NCI-H774 (cell line): ENCODE data around the gene SLC35D1.

Experiments used
- DNase-seq: peaks from one replicate; lab custom pipeline; 2025; lab: John Stamatoyannopoulos, UW

Gene SLC35D1

DNA sequence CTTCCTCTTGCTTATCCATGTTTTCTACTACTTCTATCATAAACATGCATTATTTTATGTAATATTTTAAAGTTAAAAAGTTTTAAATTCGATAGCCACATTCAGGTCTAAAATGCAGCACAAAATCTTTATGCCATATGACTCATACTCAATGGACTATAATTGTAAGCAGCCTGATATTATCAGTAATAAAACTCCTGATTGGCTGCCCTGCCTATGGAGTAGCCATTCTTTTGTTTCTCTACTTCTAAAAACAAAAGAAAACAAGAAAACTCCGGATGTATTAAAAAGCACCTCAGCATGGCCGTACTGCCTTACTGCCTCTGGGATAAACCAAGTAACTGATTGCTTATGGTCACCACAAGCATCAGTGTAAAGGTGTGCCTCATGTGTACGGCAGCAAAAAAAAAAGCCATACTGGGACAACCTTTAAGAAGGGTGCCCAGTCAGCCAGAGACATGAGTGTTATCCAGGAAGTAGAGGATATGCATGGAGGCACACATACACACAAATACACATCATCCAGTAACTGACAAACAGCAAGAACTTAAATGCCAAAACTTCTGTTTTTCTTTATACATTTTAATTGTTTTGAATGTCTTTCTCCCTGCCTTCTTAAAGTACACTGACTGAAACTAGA, 9.2 kb downstream of the SLC35D1 start:
- no peak for DNase-seq

DNA sequence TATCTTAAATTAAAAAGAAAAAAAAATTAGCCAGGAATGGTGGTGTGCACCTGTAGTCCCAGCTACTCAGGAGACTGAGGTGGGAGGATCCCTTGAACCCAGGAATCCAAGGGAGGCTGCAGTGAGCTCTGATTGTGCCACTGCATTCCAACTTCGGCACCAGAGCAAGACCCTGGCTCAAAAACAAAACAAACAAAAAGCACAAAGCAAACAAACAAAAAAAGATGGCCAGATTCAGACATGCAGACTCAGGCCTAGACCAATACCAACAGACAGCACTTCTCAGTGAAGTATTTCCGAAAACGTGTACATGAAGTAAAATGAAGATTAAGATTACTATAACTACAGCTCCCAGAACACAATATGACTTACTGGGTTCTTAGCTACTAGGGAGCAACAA, 10.6 kb downstream of the SLC35D1 start:
- no peak for DNase-seq

DNA sequence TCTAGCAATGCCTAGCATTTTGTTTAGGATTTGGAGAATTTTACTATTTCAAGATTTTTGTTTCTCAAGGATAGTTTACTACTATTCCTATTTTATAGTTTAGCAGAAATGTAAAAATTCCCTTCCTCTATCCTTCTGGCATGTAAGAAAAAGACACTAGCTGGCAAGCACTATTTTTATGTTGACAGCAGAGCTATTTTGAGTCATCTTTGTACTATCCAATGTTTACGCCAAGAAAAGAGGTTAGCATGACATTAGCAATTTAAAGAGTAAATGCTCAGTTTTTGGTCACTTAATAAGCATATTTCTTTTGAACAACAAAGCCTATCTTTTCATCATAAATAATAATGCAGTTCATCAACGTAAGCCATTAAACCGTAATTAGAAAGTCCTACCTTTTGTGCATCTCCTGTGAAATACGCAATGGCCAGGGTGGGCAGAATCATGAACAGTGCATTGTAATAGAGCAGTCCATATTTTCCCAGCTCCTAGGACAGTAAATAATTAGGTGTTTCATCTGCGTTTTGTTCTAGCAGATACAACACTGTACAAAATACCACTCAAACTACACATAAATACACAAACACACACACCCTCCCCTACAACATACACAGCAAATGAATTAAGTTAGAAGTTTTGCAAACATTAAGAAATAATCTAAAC, 12.0 kb downstream of the SLC35D1 start:
- DNase-seq = no peak

DNA sequence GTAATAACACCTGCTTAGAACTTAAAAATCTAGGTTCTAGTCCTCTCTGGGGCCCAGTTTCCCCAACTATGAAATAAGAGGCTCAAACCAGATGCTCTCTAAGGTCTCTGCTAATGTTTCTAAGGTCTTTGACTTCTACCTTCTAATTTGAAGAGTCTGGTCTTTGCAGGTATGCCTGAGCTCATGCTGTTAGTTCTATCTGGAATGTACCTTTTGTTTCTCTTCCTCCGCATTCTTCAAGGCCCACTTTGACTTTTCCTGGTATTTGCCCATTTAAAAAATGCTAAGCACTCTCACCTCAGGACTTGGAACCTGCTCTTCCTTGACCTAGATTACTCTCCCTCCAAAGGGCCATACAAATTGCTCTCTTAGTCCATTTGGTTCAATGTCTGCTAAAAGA, 13.5 kb downstream of the SLC35D1 start:
- no peak for DNase-seq

DNA sequence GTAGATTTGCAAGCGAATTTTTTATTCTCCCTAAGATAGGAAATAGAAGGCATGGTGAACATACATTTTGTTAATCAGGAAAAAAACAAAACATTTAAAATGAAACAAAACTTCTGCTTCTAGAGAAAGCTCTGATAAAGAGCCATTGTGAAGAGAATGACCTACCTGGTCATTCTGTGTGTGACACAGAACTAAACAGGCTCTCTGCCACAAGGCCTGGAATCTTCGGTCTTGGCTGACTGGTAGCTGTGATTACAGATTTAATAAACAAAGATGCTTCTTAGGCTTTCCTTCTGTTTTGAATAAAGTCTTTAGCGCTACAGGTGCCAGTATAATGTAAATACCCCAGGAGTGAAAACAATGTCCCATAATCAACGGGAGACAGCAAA, 22.1 kb downstream of the SLC35D1 start:
- DNase-seq = no peak

- DNase-seq = no peak
Observed at GRCh38 chr1:67031121-67031858, 22.7 kb downstream of the SLC35D1 start.

DNA sequence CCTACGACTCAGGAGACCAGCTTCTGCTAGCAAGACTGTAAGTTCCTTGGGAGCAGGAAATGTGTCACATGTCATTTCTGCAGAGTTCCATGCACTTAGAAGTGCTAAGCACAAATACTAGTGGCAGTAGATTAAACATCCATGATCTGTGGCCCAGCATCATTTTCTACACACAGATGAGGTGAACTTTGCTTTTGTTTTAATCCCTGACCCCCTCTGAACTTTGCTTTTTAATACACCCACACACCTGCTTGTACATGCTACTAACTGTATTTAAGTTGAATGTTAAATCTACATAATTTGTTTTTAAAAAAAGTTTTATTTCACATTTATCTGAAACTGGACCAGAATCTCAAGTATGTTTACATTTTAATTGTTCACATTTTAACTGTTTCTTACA, 24.5 kb downstream of the SLC35D1 start:
- no peak for DNase-seq

DNA sequence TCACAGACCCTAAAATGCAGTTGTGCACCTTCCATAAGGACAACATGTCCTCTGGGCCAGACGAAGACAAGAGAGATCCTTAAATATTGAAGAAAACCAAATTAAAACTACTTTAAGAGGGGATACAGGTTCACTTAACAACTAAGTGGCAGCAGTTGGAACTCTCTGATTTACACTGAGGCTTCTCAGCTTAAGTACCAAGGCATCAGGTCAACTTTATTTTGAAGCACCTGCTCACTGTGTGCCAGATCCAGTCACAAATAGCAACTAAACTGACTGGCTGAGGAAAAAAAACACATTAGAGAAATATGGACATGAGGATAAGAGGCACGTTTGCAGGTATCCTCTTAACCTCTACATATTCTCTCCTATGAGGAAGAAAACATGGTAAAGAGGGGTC, 33.2 kb downstream of the SLC35D1 start:
- no peak for DNase-seq

DNA sequence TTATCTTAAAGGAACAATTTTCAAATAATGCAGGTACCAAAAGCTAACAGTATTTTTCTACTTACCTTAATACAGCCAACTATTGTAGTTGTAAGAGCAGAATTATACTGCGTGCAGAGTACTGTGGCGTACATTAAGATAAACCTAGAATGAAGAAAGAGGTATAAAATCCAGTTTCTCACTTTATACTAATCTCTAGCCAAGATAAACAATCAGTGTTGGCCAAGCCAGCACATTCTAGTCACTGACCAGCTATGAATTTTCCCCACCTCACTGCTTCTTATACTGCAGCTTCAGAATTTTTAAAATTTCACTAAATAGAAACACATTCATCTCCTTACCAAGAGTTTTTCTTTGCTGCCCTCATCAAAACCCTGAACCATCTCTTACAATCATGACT, 33.6 kb downstream of the SLC35D1 start:
- no peak for DNase-seq

- DNase-seq = no peak
Observed at GRCh38 chr1:67019600-67020136, 34.3 kb downstream of the SLC35D1 start.

DNA sequence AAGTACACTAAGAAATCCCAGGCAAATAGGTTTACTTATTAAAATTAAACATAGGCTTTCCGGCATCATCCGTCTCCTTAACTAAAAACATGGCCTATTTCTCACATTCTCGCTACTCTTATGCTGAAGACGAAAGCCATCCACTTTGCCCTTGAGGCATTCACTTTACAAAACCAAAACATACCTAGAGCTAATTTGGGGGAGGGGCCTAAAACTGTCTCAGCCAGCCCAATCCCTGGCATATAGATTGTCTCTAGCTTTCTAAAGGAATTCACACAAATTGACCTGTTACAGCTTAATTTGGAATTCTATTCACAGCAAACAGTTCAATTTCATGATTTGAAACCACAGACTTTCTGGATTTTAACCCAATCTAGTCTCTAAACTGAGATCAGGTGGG, 34.8 kb downstream of the SLC35D1 start:
- DNase-seq = no peak

- no peak for DNase-seq
Observed at GRCh38 chr1:67018574-67018973, 35.4 kb downstream of the SLC35D1 start.

- no peak for DNase-seq
Observed at GRCh38 chr1:67013573-67013972, 40.4 kb downstream of the SLC35D1 start.

- DNase-seq = no peak
Observed at GRCh38 chr1:67009792-67010191, 44.2 kb downstream of the SLC35D1 start.

DNA sequence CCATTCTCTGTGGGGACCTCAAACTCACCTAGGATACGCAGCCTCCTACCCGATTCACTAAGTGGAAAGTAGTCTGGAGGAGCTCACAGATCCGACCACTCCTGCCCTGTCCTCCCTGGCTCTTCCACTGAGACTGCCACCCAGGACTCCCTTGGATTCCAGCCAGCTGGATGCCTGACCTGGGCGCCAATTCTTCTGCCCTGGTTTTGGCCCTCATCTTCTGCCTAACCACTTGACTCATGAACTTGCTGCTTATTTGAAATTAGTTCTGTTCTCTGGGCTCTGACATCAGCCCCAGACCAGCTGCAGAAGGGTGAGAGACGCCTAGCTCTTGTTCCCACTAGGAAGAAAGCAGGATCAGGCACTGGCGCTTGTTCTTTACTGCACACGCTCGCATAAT, 48.9 kb downstream of the SLC35D1 start:
- peak; percentile 19 for DNase-seq

DNA sequence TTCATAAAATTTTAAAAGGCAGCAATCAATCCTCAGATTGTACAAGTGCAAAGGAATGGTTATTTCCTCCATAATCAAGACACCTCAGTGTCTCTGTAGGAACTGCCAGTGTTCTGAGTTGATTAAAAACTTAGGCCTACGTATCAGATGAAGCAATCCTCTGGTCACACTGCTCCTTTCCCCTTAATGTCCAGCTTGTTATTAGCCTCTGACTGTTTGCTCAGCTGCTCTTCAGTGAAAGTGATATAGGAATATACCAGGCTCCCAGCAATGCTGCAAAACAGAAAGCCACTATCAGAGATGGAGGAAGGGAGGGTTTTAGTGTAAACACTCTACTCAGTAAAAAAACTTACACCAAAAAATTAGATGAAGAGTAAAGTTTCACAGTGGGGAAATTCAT, 49.8 kb downstream of the SLC35D1 start:
- DNase-seq = peak; percentile 84

DNA sequence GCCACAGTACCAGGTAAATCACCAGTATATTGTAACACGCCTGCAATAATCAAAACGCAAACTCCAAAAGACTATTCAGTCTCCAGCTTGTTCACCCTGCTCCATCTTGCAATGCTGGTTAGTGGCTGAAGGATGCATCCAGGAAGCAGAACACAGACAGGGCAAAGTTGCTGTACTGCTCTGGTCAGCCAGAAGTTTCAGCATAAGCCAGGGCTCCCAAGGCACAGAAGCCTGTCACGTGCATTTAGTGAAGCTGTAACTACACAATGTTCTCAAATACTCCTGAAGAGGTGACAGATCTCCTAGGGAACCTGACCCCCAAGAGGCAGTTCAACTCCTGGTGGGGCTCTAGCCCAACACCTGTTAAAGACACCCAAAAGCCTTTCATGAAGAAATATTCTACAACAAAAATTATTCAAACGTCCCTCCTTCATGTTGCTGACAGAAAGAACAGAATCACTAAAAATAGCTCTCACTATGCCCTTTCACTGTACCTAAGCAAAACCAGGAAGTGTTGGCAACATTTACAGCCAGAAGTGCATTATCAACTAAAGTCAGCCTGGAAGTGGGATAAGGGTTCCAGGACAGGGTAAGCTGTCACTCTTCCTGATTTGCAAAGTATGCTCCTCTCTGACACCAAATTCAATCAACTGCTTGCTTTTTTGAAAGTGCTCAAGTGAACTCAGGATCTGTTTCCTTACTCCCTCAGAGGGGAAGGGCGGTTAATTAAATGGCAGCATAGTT, 52.1 kb downstream of the SLC35D1 start:
- DNase-seq = no peak

- no peak for DNase-seq
Observed at GRCh38 chr1:66999640-67000400, 54.1 kb downstream of the SLC35D1 start.

GRCh38 chr1:66998972-66999371, 55.0 kb downstream of the SLC35D1 start:
- DNase-seq = no peak

GRCh38 chr1:66996018-66996682, 57.8 kb downstream of the SLC35D1 start:
- DNase-seq = peak; percentile 75

DNA sequence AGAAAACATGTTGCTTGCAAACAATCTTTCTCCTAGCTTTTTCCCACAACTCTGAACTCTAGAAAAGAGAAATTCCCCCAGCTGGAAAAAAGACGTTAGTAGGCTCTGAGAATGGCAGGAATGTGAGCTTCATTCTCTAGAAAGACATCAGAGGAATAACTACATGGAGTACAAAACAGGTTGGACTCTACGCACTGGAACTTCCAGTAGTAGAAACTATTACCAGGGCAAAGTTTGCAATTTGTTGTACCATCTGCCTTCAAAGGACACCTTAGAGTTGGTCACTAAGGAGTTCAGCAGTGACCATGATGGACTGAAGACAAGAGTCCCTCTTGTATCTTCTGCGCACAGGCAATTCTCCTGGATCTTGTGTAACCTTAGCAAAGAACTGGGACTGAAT, 60.9 kb downstream of the SLC35D1 start:
- DNase-seq = no peak
